CD8-positive, alpha-beta memory T cell (primary cell): ENCODE results near the gene PLEKHF1. TPM values are rescaled to one million over a fixed set of nuclear protein-coding genes. Genes with fewer than 3 reads are reported as not detected.

Experiments used
- CTCF ChIA-PET: fragments of 350-600 bp; sonication (Branson Sonifier 250); formaldehyde crosslinking; loops from one replicate; lab custom pipeline; 2021; ENCODE audit warnings: antibody characterized with exemption; lab: Charles Lee
- POLR2A ChIA-PET: fragments of 350-600 bp; sonication (Branson Sonifier 250); formaldehyde crosslinking; loops from one replicate; lab custom pipeline; 2021; ENCODE audit warnings: antibody characterized with exemption; lab: Charles Lee
- DNase-seq, 5 donors: peaks; one replicate each; pipeline versions ENCODE4 v3.0.0 to v3.0.0-alpha.2; 2020 to 2022; ENCODE audit warnings: mixed read lengths in 1 of 5
- H3K27ac ChIP-seq: one replicate; pipeline ENCODE4 v1.7.0; 2013; ENCODE audit warnings: low read depth, mild to moderate bottlenecking, low read length, moderate library complexity
- H3K27me3 ChIP-seq: 2 replicates; pipeline ENCODE4 v1.7.0; 2013; ENCODE audit warnings: low read length, mild to moderate bottlenecking; ENCODE audit not compliant: insufficient read depth, poor library complexity, severe bottlenecking
- H3K36me3 ChIP-seq: 2 replicates; pipeline ENCODE4 v1.7.0; 2013; ENCODE audit warnings: mild to moderate bottlenecking, low read length, moderate library complexity; ENCODE audit not compliant: insufficient read depth
- H3K4me1 ChIP-seq: 2 replicates; pipeline ENCODE4 v1.7.0; 2013; ENCODE audit warnings: mild to moderate bottlenecking, low read length, moderate library complexity; ENCODE audit not compliant: insufficient read depth
- H3K4me3 ChIP-seq: 2 replicates; pipeline ENCODE4 v1.7.0; 2013; ENCODE audit warnings: mild to moderate bottlenecking, low read length
- H3K9me3 ChIP-seq: 2 replicates; pipeline ENCODE4 v1.7.0; 2013; ENCODE audit warnings: mild to moderate bottlenecking, low read length
- H3K27ac Mint-ChIP-seq, 8 donors: one replicate each; pipeline ENCODE4 v1.8.0; 2020 to 2021; ENCODE audit warnings: mixed read lengths in 8 of 8, mild to moderate bottlenecking in 6 of 8, inconsistent platforms in 3 of 8, moderate library complexity in 3 of 8
- H3K27me3 Mint-ChIP-seq, 2 donors: one replicate each; pipeline ENCODE4 v1.8.0; 2020 to 2021; ENCODE audit warnings: mixed read lengths in 2 of 2, mild to moderate bottlenecking in 1 of 2, moderate library complexity in 1 of 2
- H3K36me3 Mint-ChIP-seq, 3 donors: one replicate each; pipeline ENCODE4 v1.8.0; 2020 to 2021; ENCODE audit warnings: mixed read lengths in 3 of 3, inconsistent platforms in 1 of 3, mild to moderate bottlenecking in 1 of 3
- H3K4me1 Mint-ChIP-seq, 3 donors: one replicate each; pipeline ENCODE4 v1.8.0; 2020 to 2021; ENCODE audit warnings: mixed read lengths in 3 of 3, inconsistent platforms in 1 of 3, mild to moderate bottlenecking in 1 of 3
- H3K4me3 Mint-ChIP-seq, 7 donors: one replicate each; pipeline ENCODE4 v1.8.0; 2020 to 2021; ENCODE audit warnings: mixed read lengths in 7 of 7, mild to moderate bottlenecking in 6 of 7, moderate library complexity in 4 of 7, inconsistent platforms in 2 of 7
- H3K9me3 Mint-ChIP-seq, 5 donors: one replicate each; pipeline ENCODE4 v1.8.0; 2020 to 2022; ENCODE audit warnings: mixed read lengths in 5 of 5, mild to moderate bottlenecking in 3 of 5, moderate library complexity in 2 of 5, inconsistent platforms in 1 of 5
- polyA plus RNA-seq: library from polyadenylated mRNA; unstranded; fragments of 300-500 nt; fragmentation: Illumina TruSeq; gene quantifications from one replicate; pipeline ENCODE4 v1.2.3, GENCODE V29; 2021
- total RNA-seq, 2 experiments: library from RNA; stranded (reverse); gene quantifications; one replicate each; pipeline ENCODE4 v1.2.3, GENCODE V29; 2021

Gene PLEKHF1
- total and polyA plus RNA-seq, 3 experiments from 2014 or later, result 21.3 to 57.7 (median 23.0) TPM

- peaks cover 10% of the 10 kb centered on the region for H3K36me3 ChIP-seq
- Mint-ChIP-seq H3K36me3 (peaks cover 0 to 13% (median 2%) of the 10 kb centered on the region in 3 donors), H3K4me1 (peaks cover 8 to 14% (median 9%) of the 10 kb centered on the region in 3 donors), H3K9me3 (no peaks in the 10 kb centered on the region), H3K27me3 (no peaks in the 10 kb centered on the region), H3K27ac (peak overlapping the region in 5 of 8 donors; percentile 50 to 85 (median 79)), H3K4me3 (no peak overlapping the region)
- no peaks in the 10 kb centered on the region for H3K9me3 ChIP-seq
- no peaks in the 10 kb centered on the region for H3K27me3 ChIP-seq
- CTCF ChIA-PET, result interaction anchor here (1.3 kb wide), 1 partner anchor 19 kb away, joined by 5 read pairs; no protein-coding TSS in a partner anchor
- H3K4me1 ChIP-seq, result peaks cover 9% of the 10 kb centered on the region
- POLR2A ChIA-PET, result no interaction called here
- no peak overlapping the region for H3K27ac ChIP-seq
- H3K4me3 ChIP-seq, result no peak overlapping the region
- no peak for DNase-seq
Observed at GRCh38 chr19:29697523-29698261, 32.4 kb downstream of the PLEKHF1 start.

- H3K27me3 Mint-ChIP-seq, result no peaks in the 10 kb centered on the region
- H3K4me1 Mint-ChIP-seq, result peaks cover 4 to 13% (median 7%) of the 10 kb centered on the region in 3 donors
- H3K36me3 ChIP-seq, result peaks cover 10% of the 10 kb centered on the region
- POLR2A ChIA-PET, result interaction anchor here (0.6 kb wide), 1 partner anchor 93 kb away, joined by 3 read pairs; no protein-coding TSS in a partner anchor
- H3K36me3 Mint-ChIP-seq, result peaks cover 0 to 29% (median 2%) of the 10 kb centered on the region in 3 donors
- H3K27ac Mint-ChIP-seq, result peak overlapping the region in 1 of 8 donors; percentile 58
- no peak overlapping the region for H3K4me3 Mint-ChIP-seq
- no peaks in the 10 kb centered on the region for H3K9me3 Mint-ChIP-seq
- no peak overlapping the region for H3K27ac ChIP-seq
- no peak for DNase-seq
- H3K4me3 ChIP-seq, result no peak overlapping the region
- CTCF ChIA-PET, result interaction anchor here (1.2 to 1.5 kb wide), 2 partner anchors 17 to 31 kb away, joined by 3 to 11 read pairs; no protein-coding TSS in a partner anchor
- peaks cover 4% of the 10 kb centered on the region for H3K4me1 ChIP-seq
- no peaks in the 10 kb centered on the region for H3K27me3 ChIP-seq
- H3K9me3 ChIP-seq, result no peaks in the 10 kb centered on the region
Observed at GRCh38 chr19:29699861-29700260, 34.6 kb downstream of the PLEKHF1 start.

- Mint-ChIP-seq H3K36me3 (peaks cover 0 to 35% (median 5%) of the 10 kb centered on the region in 3 donors), H3K27me3 (no peaks in the 10 kb centered on the region), H3K9me3 (no peaks in the 10 kb centered on the region), H3K4me3 (no peak overlapping the region), H3K4me1 (peaks cover 6 to 15% (median 9%) of the 10 kb centered on the region in 3 donors), H3K27ac (peak overlapping the region in 1 of 8 donors; percentile 58)
- H3K27me3 ChIP-seq, result no peaks in the 10 kb centered on the region
- ChIA-PET CTCF (interaction anchor here (1.0 to 1.5 kb wide), 2 partner anchors 15 to 16 kb away, joined by 3 to 11 read pairs; no protein-coding TSS in a partner anchor), POLR2A (interaction anchor here (0.6 kb wide), 1 partner anchor 93 kb away, joined by 3 read pairs; no protein-coding TSS in a partner anchor)
- no peaks in the 10 kb centered on the region for H3K9me3 ChIP-seq
- no peak for DNase-seq
- no peaks in the 10 kb centered on the region for H3K4me1 ChIP-seq
- no peak overlapping the region for H3K4me3 ChIP-seq
- H3K27ac ChIP-seq, result no peak overlapping the region
- peaks cover 14% of the 10 kb centered on the region for H3K36me3 ChIP-seq
Observed at GRCh38 chr19:29700498-29700897, 35.2 kb downstream of the PLEKHF1 start.

DNA sequence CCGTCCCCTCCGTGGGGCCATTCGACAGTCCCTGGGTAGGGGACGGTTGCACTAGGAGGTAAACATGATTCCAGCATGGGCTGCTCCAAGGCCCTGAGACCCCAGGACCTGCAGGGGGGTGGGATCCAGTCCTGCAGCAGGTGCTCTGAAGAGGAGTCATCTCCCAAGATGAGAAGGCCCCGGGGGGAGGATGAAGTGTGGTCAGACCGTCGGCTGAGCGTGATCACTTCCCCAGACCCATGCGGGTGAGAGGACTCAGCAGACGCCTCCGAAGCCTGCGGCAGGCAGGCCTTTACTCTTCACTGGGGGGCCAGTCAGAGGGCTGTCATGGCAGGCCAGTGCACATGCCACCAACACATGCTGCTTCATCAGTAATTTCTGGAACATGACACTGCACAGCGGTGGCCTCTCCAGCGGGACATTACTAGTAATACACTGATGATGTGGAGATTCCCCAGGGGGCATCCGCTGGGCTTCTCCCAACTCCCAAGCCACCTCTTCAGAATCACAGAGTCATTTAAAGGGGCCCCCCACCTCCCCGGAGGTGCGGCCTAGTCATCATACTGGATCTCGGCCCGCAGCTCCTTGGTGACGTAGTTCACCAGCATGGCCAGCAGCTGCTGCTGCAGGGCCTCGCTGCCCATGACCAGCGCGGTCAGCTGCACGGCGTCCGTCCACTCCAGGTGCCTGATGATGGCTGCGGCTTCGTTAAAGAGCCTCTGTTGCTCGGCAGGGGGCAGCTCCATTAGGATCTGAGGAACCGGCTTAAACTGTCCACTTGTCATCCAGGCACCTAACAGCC, 37.1 kb downstream of the PLEKHF1 start:
- CTCF ChIA-PET, result interaction anchor here (1.2 kb wide), 2 partner anchors 14 to 37 kb away, joined by 4 to 6 read pairs; partner anchors contain the start of gene PLEKHF1
- Histone ChIP-seq H3K27ac (no peak overlapping the region), H3K36me3 (peaks cover 26% of the 10 kb centered on the region), H3K27me3 (no peaks in the 10 kb centered on the region), H3K4me3 (no peak overlapping the region), H3K4me1 (no peaks in the 10 kb centered on the region), H3K9me3 (no peaks in the 10 kb centered on the region)
- Mint-ChIP-seq H3K4me3 (no peak overlapping the region), H3K36me3 (peaks cover 0 to 54% (median 5%) of the 10 kb centered on the region in 3 donors), H3K9me3 (no peaks in the 10 kb centered on the region), H3K27me3 (no peaks in the 10 kb centered on the region), H3K27ac (peak overlapping the region in 1 of 8 donors; percentile 14), H3K4me1 (peaks cover 6 to 28% (median 9%) of the 10 kb centered on the region in 3 donors)
- DNase-seq, result no peak
- POLR2A ChIA-PET, result interaction anchor here (0.5 kb wide), 1 partner anchor 11 kb away, joined by 3 read pairs; no protein-coding TSS in a partner anchor

DNA sequence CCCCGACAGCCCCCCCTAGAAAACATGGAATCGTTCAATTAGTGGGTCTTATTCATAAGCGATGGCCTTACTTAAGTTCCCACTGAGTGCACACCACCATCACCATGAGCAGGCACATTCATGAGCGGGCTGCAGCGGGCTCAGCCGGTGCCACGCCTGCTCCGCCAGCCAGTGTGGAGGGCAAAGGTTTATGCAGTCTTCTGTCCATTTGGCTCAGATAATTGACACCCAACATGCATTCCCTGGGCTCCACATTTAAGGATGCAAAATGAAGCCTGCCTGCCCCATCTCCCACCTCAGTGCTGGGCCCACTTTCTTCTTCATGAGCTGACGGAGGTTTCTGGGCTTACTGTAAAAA, 37.7 kb downstream of the PLEKHF1 start:
- POLR2A ChIA-PET, result interaction anchor here (0.5 kb wide), 1 partner anchor 10 kb away, joined by 3 read pairs; no protein-coding TSS in a partner anchor
- Mint-ChIP-seq H3K4me1 (peaks cover 6 to 33% (median 13%) of the 10 kb centered on the region in 3 donors), H3K4me3 (no peak overlapping the region), H3K9me3 (no peaks in the 10 kb centered on the region), H3K36me3 (peaks cover 0 to 58% (median 5%) of the 10 kb centered on the region in 3 donors), H3K27me3 (no peaks in the 10 kb centered on the region), H3K27ac (no peak overlapping the region)
- Histone ChIP-seq H3K4me1 (no peaks in the 10 kb centered on the region), H3K4me3 (no peak overlapping the region), H3K9me3 (no peaks in the 10 kb centered on the region), H3K36me3 (peaks cover 29% of the 10 kb centered on the region), H3K27ac (no peak overlapping the region), H3K27me3 (no peaks in the 10 kb centered on the region)
- CTCF ChIA-PET, result interaction anchor here (1.2 to 2.4 kb wide), 3 partner anchors 9 to 38 kb away, joined by 4 to 8 read pairs (median 6); partner anchors contain the start of gene PLEKHF1
- DNase-seq, result no peak

DNA sequence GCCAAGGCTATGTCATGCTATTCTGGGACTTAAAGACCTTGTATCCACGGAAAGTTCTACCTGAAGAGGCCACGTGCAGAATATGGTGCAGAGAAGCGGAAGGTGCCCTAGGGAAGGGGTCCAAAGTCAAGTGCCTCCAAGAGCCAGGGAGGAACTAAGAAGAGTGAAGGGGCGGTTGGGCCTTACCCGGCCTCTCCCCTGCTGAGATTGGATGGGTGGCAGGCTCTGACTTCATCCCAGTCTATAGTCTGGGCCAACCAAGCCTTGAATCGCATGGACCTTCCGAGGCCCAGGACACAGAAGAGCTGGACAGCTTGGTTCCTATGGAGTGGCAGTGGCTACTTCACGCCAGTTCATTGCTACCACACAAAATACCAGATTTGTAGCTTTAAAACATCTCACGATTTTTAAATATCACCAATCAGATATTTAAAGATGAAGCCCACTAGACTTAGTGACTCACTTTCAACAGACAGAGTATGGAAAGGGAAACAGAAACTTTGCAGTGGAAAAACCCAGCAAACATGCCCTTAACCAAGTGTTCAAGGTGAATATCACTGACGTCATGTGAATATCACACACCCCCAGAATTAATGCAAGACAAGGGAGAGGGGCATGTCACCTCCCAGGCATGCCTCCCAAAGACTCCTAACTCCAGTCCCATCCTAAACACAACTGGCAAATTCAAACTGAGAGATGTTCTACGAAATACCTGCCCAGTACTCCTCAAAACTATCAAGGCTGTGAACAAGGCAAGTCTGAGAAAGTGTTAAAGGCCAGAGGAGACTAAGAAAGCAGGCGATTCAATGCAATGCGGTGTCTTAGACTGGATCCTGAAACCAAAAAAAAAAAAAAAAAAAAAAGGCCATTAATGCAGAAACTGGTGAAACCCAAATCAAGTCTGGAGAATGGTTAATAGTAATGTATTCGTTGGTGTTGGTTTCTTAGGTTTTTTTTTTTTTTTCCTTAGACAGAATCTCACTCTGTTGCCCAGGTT, 39.6 kb downstream of the PLEKHF1 start:
- H3K9me3 ChIP-seq, result no peaks in the 10 kb centered on the region
- Mint-ChIP-seq H3K4me3 (peak overlapping the region in 1 of 7 donors; percentile 40), H3K27me3 (no peaks in the 10 kb centered on the region), H3K27ac (peak overlapping the region; percentile 2 to 90 (median 70)), H3K36me3 (peaks cover 0 to 72% (median 8%) of the 10 kb centered on the region in 3 donors), H3K4me1 (peaks cover 18 to 43% (median 29%) of the 10 kb centered on the region in 3 donors), H3K9me3 (no peaks in the 10 kb centered on the region)
- DNase-seq, result no peak
- peaks cover 10% of the 10 kb centered on the region for H3K4me1 ChIP-seq
- ChIA-PET CTCF (interaction anchor here (0.9 to 2.4 kb wide), 6 partner anchors 9 to 94 kb away, joined by 3 to 10 read pairs (median 6); partner anchors contain the start of gene C19orf12), POLR2A (interaction anchor here (0.9 kb wide), 1 partner anchor 99 kb away, joined by 3 read pairs; the partner anchor contains the start of gene POP4)
- no peak overlapping the region for H3K4me3 ChIP-seq
- H3K36me3 ChIP-seq, result peaks cover 29% of the 10 kb centered on the region
- no peaks in the 10 kb centered on the region for H3K27me3 ChIP-seq
- H3K27ac ChIP-seq, result no peak overlapping the region
